Subcutaneous abdominal adipose tissue (tissue), 5 donors: ENCODE results near the gene RHEX.

Experiments used
- H3K27ac ChIP-seq: one replicate; pipeline ENCODE4 v1.7.0; 2013; ENCODE audit warnings: low read depth, mild to moderate bottlenecking, inconsistent platforms, low read length, moderate library complexity
- H3K27me3 ChIP-seq, 5 donors: one replicate each; pipeline ENCODE4 v1.7.0; 2013; ENCODE audit warnings: low read length in 5 of 5, inconsistent platforms in 1 of 5; ENCODE audit not compliant: control insufficient read depth in 5 of 5, insufficient read depth in 4 of 5
- H3K36me3 ChIP-seq, 5 donors: one replicate each; pipeline ENCODE4 v1.7.0; 2013; ENCODE audit warnings: low read length in 5 of 5; ENCODE audit not compliant: control insufficient read depth in 5 of 5, insufficient read depth in 5 of 5
- H3K4me1 ChIP-seq, 5 donors: one replicate each; pipeline ENCODE4 v1.7.0; 2013; ENCODE audit warnings: low read length in 5 of 5, mild to moderate bottlenecking in 3 of 5, moderate library complexity in 1 of 5; ENCODE audit not compliant: control insufficient read depth in 5 of 5, insufficient read depth in 5 of 5
- H3K4me3 ChIP-seq, 5 donors: one replicate each; pipeline ENCODE4 v1.7.0; 2013; ENCODE audit warnings: low read length in 5 of 5, low read depth in 1 of 5
- H3K9ac ChIP-seq, 5 donors: one replicate each; pipeline ENCODE4 v1.7.0; 2013; ENCODE audit warnings: low read length in 5 of 5, mild to moderate bottlenecking in 4 of 5, moderate library complexity in 3 of 5
- H3K9me3 ChIP-seq, 5 donors: one replicate each; pipeline ENCODE4 v1.7.0; 2013; ENCODE audit warnings: low read length in 5 of 5; ENCODE audit not compliant: control insufficient read depth in 5 of 5
- donor health status: healthy.
- donor health status: healthy.
- donor health status: healthy.
- donor health status: healthy.
- donor health status: healthy.

The RHEX gene

GRCh38 chr1:206067486-206068227 is 14.7 kb downstream of the RHEX start:
- H3K9ac ChIP-seq: no peak overlapping the region
- peaks cover 0 to 5% (median 0%) of the 10 kb centered on the region in 5 donors for H3K9me3 ChIP-seq
- peaks cover 0 to 5% (median 3%) of the 10 kb centered on the region in 5 donors for H3K27me3 ChIP-seq
- H3K4me3 ChIP-seq: no peak overlapping the region
- H3K36me3 ChIP-seq: no peaks in the 10 kb centered on the region
- H3K27ac ChIP-seq: no peak overlapping the region
- no peaks in the 10 kb centered on the region for H3K4me1 ChIP-seq

GRCh38 chr1:206068314-206068713 is 15.3 kb downstream of the RHEX start:
- no peak overlapping the region for H3K9ac ChIP-seq
- peaks cover 0 to 5% (median 3%) of the 10 kb centered on the region in 5 donors for H3K27me3 ChIP-seq
- no peaks in the 10 kb centered on the region for H3K36me3 ChIP-seq
- no peaks in the 10 kb centered on the region for H3K4me1 ChIP-seq
- no peak overlapping the region for H3K27ac ChIP-seq
- no peaks in the 10 kb centered on the region for H3K9me3 ChIP-seq
- H3K4me3 ChIP-seq: no peak overlapping the region

- H3K4me1 ChIP-seq: no peaks in the 10 kb centered on the region
- H3K27me3 ChIP-seq: peaks cover 0 to 6% (median 3%) of the 10 kb centered on the region in 5 donors
- no peak overlapping the region for H3K9ac ChIP-seq
- H3K9me3 ChIP-seq: no peaks in the 10 kb centered on the region
- H3K4me3 ChIP-seq: no peak overlapping the region
- no peaks in the 10 kb centered on the region for H3K36me3 ChIP-seq
- H3K27ac ChIP-seq: no peak overlapping the region
Measured at GRCh38 chr1:206070627-206071304, 17.8 kb downstream of the RHEX start.

- no peaks in the 10 kb centered on the region for H3K36me3 ChIP-seq
- H3K4me3 ChIP-seq: no peak overlapping the region
- no peaks in the 10 kb centered on the region for H3K9me3 ChIP-seq
- no peaks in the 10 kb centered on the region for H3K4me1 ChIP-seq
- H3K9ac ChIP-seq: no peak overlapping the region
- H3K27ac ChIP-seq: no peak overlapping the region
- H3K27me3 ChIP-seq: peaks cover 0 to 5% (median 2%) of the 10 kb centered on the region in 5 donors
Measured at GRCh38 chr1:206074839-206075238, 21.9 kb downstream of the RHEX start.

GRCh38 chr1:206075786-206076755 is 23.1 kb downstream of the RHEX start:
- Histone ChIP-seq H3K4me1 (no peaks in the 10 kb centered on the region), H3K9ac (no peak overlapping the region), H3K36me3 (no peaks in the 10 kb centered on the region), H3K4me3 (no peak overlapping the region), H3K9me3 (no peaks in the 10 kb centered on the region), H3K27ac (no peak overlapping the region), H3K27me3 (peaks cover 0 to 5% (median 3%) of the 10 kb centered on the region in 5 donors)

GRCh38 chr1:206079135-206079534 is 26.2 kb downstream of the RHEX start:
- Histone ChIP-seq H3K9ac (no peak overlapping the region), H3K9me3 (no peaks in the 10 kb centered on the region), H3K27me3 (peaks cover 0 to 5% (median 3%) of the 10 kb centered on the region in 5 donors), H3K36me3 (no peaks in the 10 kb centered on the region), H3K4me3 (no peak overlapping the region), H3K4me1 (no peaks in the 10 kb centered on the region), H3K27ac (no peak overlapping the region)

- H3K27me3 ChIP-seq: peaks cover 0 to 5% (median 3%) of the 10 kb centered on the region in 5 donors
- H3K27ac ChIP-seq: no peak overlapping the region
- H3K9ac ChIP-seq: no peak overlapping the region
- H3K36me3 ChIP-seq: no peaks in the 10 kb centered on the region
- no peak overlapping the region for H3K4me3 ChIP-seq
- no peaks in the 10 kb centered on the region for H3K4me1 ChIP-seq
- H3K9me3 ChIP-seq: no peaks in the 10 kb centered on the region
Measured at GRCh38 chr1:206080026-206080820, 27.2 kb downstream of the RHEX start.

- Histone ChIP-seq H3K27ac (no peak overlapping the region), H3K4me3 (no peak overlapping the region), H3K4me1 (no peaks in the 10 kb centered on the region), H3K27me3 (peaks cover 0 to 6% (median 3%) of the 10 kb centered on the region in 5 donors), H3K36me3 (no peaks in the 10 kb centered on the region), H3K9ac (no peak overlapping the region), H3K9me3 (no peaks in the 10 kb centered on the region)
Measured at GRCh38 chr1:206081856-206082255, 28.9 kb downstream of the RHEX start.
